Upper lobe of right lung (tissue), 1 donor: Measurements from ENCODE around the gene ZNF142. TPM values are rescaled to one million over a fixed set of nuclear protein-coding genes. Genes with fewer than 3 reads are reported as not detected.

Source experiments
- ATAC-seq: fragments of 200-7000 bp; cut with Tn5 transposase; one replicate; pipeline ENCODE4 v1.9.1; 2020; ENCODE audit warnings: mild to moderate bottlenecking, moderate library complexity
- DNase-seq: peaks from one replicate; pipeline ENCODE4 v3.0.0-alpha.2; 2020
- H3K27ac ChIP-seq: fragments of 200-600 bp; one replicate; pipeline ENCODE4 v1.8.0; 2022
- H3K27me3 ChIP-seq: fragments of 200-600 bp; one replicate; pipeline ENCODE4 v1.8.0; 2022; ENCODE audit warnings: mild to moderate bottlenecking
- H3K36me3 ChIP-seq: fragments of 200-600 bp; one replicate; pipeline ENCODE4 v1.8.0; 2022
- H3K4me1 ChIP-seq: fragments of 200-600 bp; one replicate; pipeline ENCODE4 v1.8.0; 2022
- H3K4me3 ChIP-seq: fragments of 200-600 bp; one replicate; pipeline ENCODE4 v1.8.0; 2022; ENCODE audit warnings: mild to moderate bottlenecking
- H3K9me3 ChIP-seq: fragments of 200-600 bp; one replicate; pipeline ENCODE4 v1.8.0; 2022
- intact Hi-C: fragments of 100-400 bp; cut with DNase I; formaldehyde crosslinking; loops from one replicate; pipeline ENCODE4 v1.11.0; 2022
- total RNA-seq: library from RNA; stranded (reverse); fragmentation: NEBNext Ultra II Directional; extraction: Animal tissue kit (Norgen Biotek cat#: 25700); gene quantifications from one replicate; pipeline ENCODE4 v1.2.1, GENCODE V29; 2021
- TF ChIP-seq, protein P1 (sequence below): fragments of 200-600 bp; IDR thresholded peaks from one replicate; pipeline ENCODE4 v1.8.0; 2022; ENCODE audit warnings: antibody characterized with exemption
- donor health status: DM: no; HTN: yes; CAD: no; lungs with severe emphysema.

Gene ZNF142
- total RNA-seq, 1 donor from 2014 or later = 18.3 TPM

- H3K4me3 ChIP-seq = no peak overlapping the region
- no peak for DNase-seq
- intact Hi-C loops = no loop called here
- TF ChIP-seq, protein P1, sequence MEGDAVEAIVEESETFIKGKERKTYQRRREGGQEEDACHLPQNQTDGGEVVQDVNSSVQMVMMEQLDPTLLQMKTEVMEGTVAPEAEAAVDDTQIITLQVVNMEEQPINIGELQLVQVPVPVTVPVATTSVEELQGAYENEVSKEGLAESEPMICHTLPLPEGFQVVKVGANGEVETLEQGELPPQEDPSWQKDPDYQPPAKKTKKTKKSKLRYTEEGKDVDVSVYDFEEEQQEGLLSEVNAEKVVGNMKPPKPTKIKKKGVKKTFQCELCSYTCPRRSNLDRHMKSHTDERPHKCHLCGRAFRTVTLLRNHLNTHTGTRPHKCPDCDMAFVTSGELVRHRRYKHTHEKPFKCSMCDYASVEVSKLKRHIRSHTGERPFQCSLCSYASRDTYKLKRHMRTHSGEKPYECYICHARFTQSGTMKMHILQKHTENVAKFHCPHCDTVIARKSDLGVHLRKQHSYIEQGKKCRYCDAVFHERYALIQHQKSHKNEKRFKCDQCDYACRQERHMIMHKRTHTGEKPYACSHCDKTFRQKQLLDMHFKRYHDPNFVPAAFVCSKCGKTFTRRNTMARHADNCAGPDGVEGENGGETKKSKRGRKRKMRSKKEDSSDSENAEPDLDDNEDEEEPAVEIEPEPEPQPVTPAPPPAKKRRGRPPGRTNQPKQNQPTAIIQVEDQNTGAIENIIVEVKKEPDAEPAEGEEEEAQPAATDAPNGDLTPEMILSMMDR = peak; percentile 84
- H3K9me3 ChIP-seq = no peaks in the 10 kb centered on the region
- no peaks in the 10 kb centered on the region for H3K27me3 ChIP-seq
- no peaks in the 10 kb centered on the region for H3K4me1 ChIP-seq
- peaks cover 98% of the 10 kb centered on the region for H3K36me3 ChIP-seq
- H3K27ac ChIP-seq = no peak overlapping the region
- peak; percentile 83 for ATAC-seq
These were observed 11.2 kb downstream of the ZNF142 start for GRCh38 chr2:218648088-218648786.

DNA sequence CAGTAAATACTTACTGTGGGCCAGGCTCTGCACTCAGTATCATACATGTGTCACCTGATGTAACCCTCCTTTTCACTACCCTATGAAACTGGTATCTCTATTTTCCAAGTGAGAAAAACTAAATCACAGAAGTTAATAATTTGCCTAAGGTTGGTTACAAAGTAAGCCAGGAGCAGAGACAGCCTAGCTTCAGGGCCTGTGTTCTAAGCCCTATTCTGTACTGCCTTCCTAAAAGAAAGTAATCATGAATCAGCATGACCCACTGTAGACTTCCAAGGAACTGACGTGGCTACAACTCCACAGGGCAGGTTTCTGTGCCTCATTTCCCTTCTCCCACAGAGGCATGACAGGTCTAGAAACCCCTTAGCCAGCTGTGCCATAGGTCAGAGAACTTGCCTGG, 14.3 kb downstream of the ZNF142 start:
- Histone ChIP-seq H3K9me3 (no peaks in the 10 kb centered on the region), H3K27ac (no peak overlapping the region), H3K27me3 (no peaks in the 10 kb centered on the region), H3K36me3 (peaks cover 93% of the 10 kb centered on the region), H3K4me3 (no peak overlapping the region), H3K4me1 (no peaks in the 10 kb centered on the region)
- intact Hi-C loops = no loop called here
- no peak for ATAC-seq
- no peak for DNase-seq
- TF ChIP-seq, protein P1 = no peak

- no peak for ATAC-seq
- no peak for DNase-seq
- H3K9me3 ChIP-seq = no peaks in the 10 kb centered on the region
- H3K4me3 ChIP-seq = no peak overlapping the region
- TF ChIP-seq, protein P1 = no peak
- no peaks in the 10 kb centered on the region for H3K27me3 ChIP-seq
- H3K4me1 ChIP-seq = no peaks in the 10 kb centered on the region
- H3K27ac ChIP-seq = no peak overlapping the region
- intact Hi-C loops = no loop called here
- H3K36me3 ChIP-seq = peaks cover 91% of the 10 kb centered on the region
These were observed 14.7 kb downstream of the ZNF142 start for GRCh38 chr2:218644721-218645120.

GRCh38 chr2:218643751-218644310, 15.6 kb downstream of the ZNF142 start:
- Histone ChIP-seq H3K9me3 (no peaks in the 10 kb centered on the region), H3K36me3 (peaks cover 91% of the 10 kb centered on the region), H3K27me3 (no peaks in the 10 kb centered on the region), H3K27ac (no peak overlapping the region), H3K4me3 (no peak overlapping the region), H3K4me1 (no peaks in the 10 kb centered on the region)
- no peak for DNase-seq
- ATAC-seq = no peak
- TF ChIP-seq, protein P1 = no peak
- intact Hi-C loops = no loop called here

- H3K36me3 ChIP-seq = peaks cover 91% of the 10 kb centered on the region
- DNase-seq = no peak
- no peaks in the 10 kb centered on the region for H3K27me3 ChIP-seq
- H3K9me3 ChIP-seq = no peaks in the 10 kb centered on the region
- no peak for ATAC-seq
- intact Hi-C loops = no loop called here
- no peaks in the 10 kb centered on the region for H3K4me1 ChIP-seq
- no peak overlapping the region for H3K27ac ChIP-seq
- H3K4me3 ChIP-seq = no peak overlapping the region
- TF ChIP-seq, protein P1 = no peak
These were observed 16.6 kb downstream of the ZNF142 start for GRCh38 chr2:218642786-218643185.
